ACC112 (cell line): ENCODE data around the gene MYLK3.

ENCODE experiments used
- H2AFZ ChIP-seq: fragments of 200-600 bp; sonication (generic); one replicate; pipeline ENCODE4 v1.6.0; 2017; ENCODE audit warnings: antibody characterized with exemption, low read length; ENCODE audit not compliant: unreplicated experiment
- H3K27ac ChIP-seq: fragments of 200-600 bp; sonication (generic); 2 replicates; pipeline ENCODE4 v1.5.1; 2014; ENCODE audit warnings: low read depth, mild to moderate bottlenecking, antibody characterized with exemption, low read length, moderate library complexity
- H3K27me3 ChIP-seq: fragments of 200-600 bp; sonication (generic); 2 replicates; pipeline ENCODE4 v1.6.1; 2014; ENCODE audit warnings: mild to moderate bottlenecking, antibody characterized with exemption, low read length, moderate library complexity, mixed read lengths; ENCODE audit not compliant: insufficient read depth
- H3K36me3 ChIP-seq: fragments of 200-600 bp; sonication (generic); 2 replicates; pipeline ENCODE4 v1.6.1; 2016; ENCODE audit warnings: mild to moderate bottlenecking, antibody characterized with exemption, low read length, moderate library complexity, mixed read lengths; ENCODE audit not compliant: insufficient read depth
- H3K4me1 ChIP-seq: fragments of 200-600 bp; sonication (generic); one replicate; pipeline ENCODE4 v1.6.1; 2016; ENCODE audit warnings: low read length, mixed read lengths; ENCODE audit not compliant: insufficient read depth, unreplicated experiment, control insufficient read depth
- H3K4me3 ChIP-seq: fragments of 200-600 bp; sonication (generic); 2 replicates; pipeline ENCODE4 v1.5.1; 2014; ENCODE audit warnings: mild to moderate bottlenecking, low read depth, low read length
- H3K79me2 ChIP-seq: fragments of 200-600 bp; sonication (generic); one replicate; pipeline ENCODE4 v1.6.0; 2016; ENCODE audit warnings: low read length; ENCODE audit not compliant: control insufficient read depth, unreplicated experiment, insufficient read depth

Gene MYLK3

GRCh38 chr16:46747777-46748651 is at the start of gene MYLK3:
Gene MYLK3, minus strand, starts transcription at chr16:46748344. Its CDS starts 151 bp downstream, at chr16:46748193.
- Histone ChIP-seq H3K27ac (no peak within 1 kb of the TSS), H2AFZ (no peak within 1 kb of the TSS), H3K27me3 (no peaks in the 10 kb centered on the region), H3K4me1 (peaks cover 4% of the 10 kb centered on the region), H3K79me2 (no peaks in the 10 kb centered on the region), H3K36me3 (no peaks in the 10 kb centered on the region), H3K4me3 (no peak within 1 kb of the TSS)

GRCh38 chr16:46797501-46797900 is 49.4 kb upstream of the MYLK3 start:
- Histone ChIP-seq H3K27ac (no peak overlapping the region), H3K27me3 (no peaks in the 10 kb centered on the region), H3K4me1 (no peaks in the 10 kb centered on the region), H3K79me2 (no peaks in the 10 kb centered on the region), H3K4me3 (no peak overlapping the region), H3K36me3 (peaks cover 14% of the 10 kb centered on the region; the same call in 1 of the 2 replicates), H2AFZ (no peak overlapping the region)

DNA sequence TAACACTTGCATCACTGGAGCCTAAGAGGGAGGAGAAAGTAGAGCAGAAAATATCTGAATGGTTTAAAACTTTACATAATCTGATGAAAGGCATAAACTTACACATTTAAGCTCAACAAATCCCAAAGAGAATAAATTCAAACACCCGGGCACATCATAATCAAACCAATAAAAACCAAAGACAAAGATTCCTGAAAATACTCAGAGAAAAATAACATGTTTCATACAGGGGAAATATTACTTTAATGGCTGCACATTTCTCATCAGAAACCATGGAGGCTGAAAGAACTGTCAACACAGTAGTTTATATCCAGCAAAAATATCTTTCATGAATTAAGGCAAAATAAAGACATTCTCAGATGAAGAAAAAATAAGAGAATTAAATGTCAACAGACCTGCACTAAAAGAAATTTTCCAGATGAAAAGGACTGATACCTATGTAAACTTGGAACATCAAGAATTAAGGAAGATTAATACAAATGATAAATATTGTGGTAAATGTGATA is 48.7 kb upstream of the MYLK3 start:
- no peak overlapping the region for H3K4me3 ChIP-seq
- H3K4me1 ChIP-seq, result no peaks in the 10 kb centered on the region
- H2AFZ ChIP-seq, result no peak overlapping the region
- H3K27me3 ChIP-seq, result no peaks in the 10 kb centered on the region
- peaks cover 14% of the 10 kb centered on the region; the same call in 1 of the 2 replicates for H3K36me3 ChIP-seq
- no peaks in the 10 kb centered on the region for H3K79me2 ChIP-seq
- H3K27ac ChIP-seq, result no peak overlapping the region

GRCh38 chr16:46793841-46794240 is 45.7 kb upstream of the MYLK3 start:
- Histone ChIP-seq H3K27me3 (no peaks in the 10 kb centered on the region), H2AFZ (no peak overlapping the region), H3K36me3 (peaks cover 14% of the 10 kb centered on the region; the same call in 1 of the 2 replicates), H3K4me1 (no peaks in the 10 kb centered on the region), H3K79me2 (no peaks in the 10 kb centered on the region), H3K27ac (no peak overlapping the region), H3K4me3 (no peak overlapping the region)

DNA sequence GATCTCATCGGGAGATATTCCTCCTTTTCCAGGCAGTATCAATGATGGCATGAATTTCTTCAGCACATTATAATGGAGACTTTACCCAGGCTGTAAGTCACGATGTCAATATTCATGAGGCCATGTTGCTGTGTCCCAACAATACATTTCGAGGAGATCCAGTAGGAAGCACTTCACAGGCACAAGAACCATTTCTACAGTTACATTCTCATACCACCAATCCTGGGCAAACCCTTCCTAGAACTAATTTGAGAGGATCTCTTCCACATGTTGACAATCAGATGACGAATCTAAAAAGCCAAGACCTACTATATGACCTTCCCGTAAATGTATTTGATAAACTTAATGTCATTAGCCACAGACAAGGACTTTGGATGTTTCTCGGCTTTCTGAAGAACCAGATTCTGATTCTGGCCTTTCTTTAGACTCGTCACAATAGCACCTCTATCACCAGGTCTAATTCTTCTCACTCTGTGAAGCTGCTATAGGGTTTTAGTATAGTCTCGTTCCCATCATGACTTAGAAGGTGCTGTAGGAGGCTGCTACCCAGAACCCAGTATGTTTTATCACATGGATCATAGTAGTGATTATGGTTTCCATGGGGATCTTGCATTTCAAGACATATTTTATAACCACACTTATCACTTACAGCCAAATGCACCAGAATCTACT is 42.6 kb upstream of the MYLK3 start:
- peak overlapping the region; percentile 96 for H2AFZ ChIP-seq
- H3K27ac ChIP-seq, result peak overlapping the region; percentile 34; the same call in 1 of the 2 replicates
- no peaks in the 10 kb centered on the region for H3K79me2 ChIP-seq

DNA sequence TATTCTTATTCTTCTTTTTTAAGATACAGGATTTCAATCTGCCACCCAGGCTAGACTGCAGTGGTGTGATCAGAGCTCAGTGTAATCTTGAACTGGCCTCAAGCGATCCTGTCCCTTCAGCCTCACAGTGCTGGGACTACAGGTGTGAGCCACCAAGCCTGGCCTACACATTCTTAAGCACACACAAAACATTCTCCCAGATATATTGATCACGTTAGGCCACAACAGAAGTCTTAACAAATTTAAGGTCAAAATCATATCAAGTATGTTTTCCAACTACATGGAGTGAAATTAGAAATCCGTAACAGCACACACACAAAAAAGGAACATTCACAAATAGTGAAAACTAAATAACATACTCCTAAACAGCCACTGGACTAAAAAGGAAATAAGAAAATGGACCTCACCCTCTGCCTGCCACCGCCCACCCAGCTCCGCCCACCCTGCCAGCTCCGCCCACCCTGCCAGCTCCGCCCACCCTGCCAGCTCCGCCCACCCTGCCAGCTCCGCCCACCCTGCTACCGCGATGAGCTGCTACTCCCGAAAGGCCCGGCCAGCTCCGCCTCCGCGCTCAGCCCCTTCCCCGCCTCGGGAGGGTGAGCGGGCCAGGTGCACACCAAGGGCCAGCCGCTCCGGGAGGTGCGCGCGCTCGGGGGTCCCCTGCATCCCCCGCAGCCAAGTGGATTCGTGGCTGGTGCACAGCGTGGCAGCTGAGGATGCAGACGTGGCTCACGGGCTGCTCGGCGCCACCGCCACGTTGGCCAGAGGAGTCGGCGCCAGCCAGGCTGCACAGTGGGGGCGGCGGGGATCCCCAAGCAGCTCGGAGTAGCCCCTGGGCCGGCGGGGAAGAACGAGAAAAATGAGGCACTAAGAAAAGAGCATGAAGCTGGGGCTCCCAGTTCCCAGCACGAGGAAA is 41.6 kb upstream of the MYLK3 start:
- Histone ChIP-seq H3K36me3 (peaks cover 3% of the 10 kb centered on the region; the same call in 1 of the 2 replicates), H3K4me3 (peak overlapping the region; percentile 86), H3K79me2 (no peaks in the 10 kb centered on the region), H3K27me3 (0 out of 2 replicates have a peak, but pooled peaks cover 5% of the 10 kb centered on the region), H2AFZ (peak overlapping the region; percentile 96), H3K4me1 (no peaks in the 10 kb centered on the region), H3K27ac (peak overlapping the region; percentile 34; the same call in 1 of the 2 replicates)

More for the DNA sequence above, 42.6 kb upstream of the MYLK3 start:
- H3K27me3 ChIP-seq, result 0 out of 2 replicates have a peak, but pooled peaks cover under 1% of the 10 kb centered on the region
- peak overlapping the region; percentile 86 for H3K4me3 ChIP-seq
- H3K4me1 ChIP-seq, result no peaks in the 10 kb centered on the region
- H3K36me3 ChIP-seq, result peaks cover 9% of the 10 kb centered on the region; the same call in 1 of the 2 replicates

- Histone ChIP-seq H3K36me3 (peaks cover 3% of the 10 kb centered on the region; the same call in 1 of the 2 replicates), H3K4me3 (no peak overlapping the region), H3K27me3 (0 out of 2 replicates have a peak, but pooled peaks cover 5% of the 10 kb centered on the region), H3K4me1 (no peaks in the 10 kb centered on the region), H2AFZ (no peak overlapping the region), H3K27ac (no peak overlapping the region), H3K79me2 (no peaks in the 10 kb centered on the region)
These were observed 40.8 kb upstream of the MYLK3 start for GRCh38 chr16:46788891-46789474.

- no peak overlapping the region for H3K4me3 ChIP-seq
- H3K36me3 ChIP-seq, result no peaks in the 10 kb centered on the region
- H3K79me2 ChIP-seq, result no peaks in the 10 kb centered on the region
- no peak overlapping the region for H2AFZ ChIP-seq
- H3K27ac ChIP-seq, result no peak overlapping the region
- no peaks in the 10 kb centered on the region for H3K4me1 ChIP-seq
- H3K27me3 ChIP-seq, result 0 out of 2 replicates have a peak, but pooled peaks cover 5% of the 10 kb centered on the region
These were observed 39.8 kb upstream of the MYLK3 start for GRCh38 chr16:46787909-46788308.

- no peak overlapping the region for H2AFZ ChIP-seq
- no peaks in the 10 kb centered on the region for H3K4me1 ChIP-seq
- no peaks in the 10 kb centered on the region for H3K79me2 ChIP-seq
- no peak overlapping the region for H3K27ac ChIP-seq
- H3K27me3 ChIP-seq, result 0 out of 2 replicates have a peak, but pooled peaks cover 5% of the 10 kb centered on the region
- H3K4me3 ChIP-seq, result no peak overlapping the region
- no peaks in the 10 kb centered on the region for H3K36me3 ChIP-seq
These were observed 37.1 kb upstream of the MYLK3 start for GRCh38 chr16:46785076-46785845.
